HG03442 (cell line): Measurements from ENCODE around the gene CHCHD1.
A peak's percentile ranks its signal among the peaks of the same experiment; 100 is the strongest.
"Not testable (repeated sequence)": the region's sequence is repeated elsewhere in the genome, so short reads cannot be mapped to it uniquely, and the experiment has no call there.

Source experiments
- ATAC-seq: cut with Tn5 transposase; IDR thresholded peaks from one replicate; pipeline ENCODE4 v1.9.1; 2021; ENCODE audit warnings: mild to moderate bottlenecking, moderate library complexity; ENCODE audit not compliant: unreplicated experiment

The CHCHD1 gene

GRCh38 chr10:73781879-73782748 lies at the start of gene CHCHD1:
CHCHD1 (plus strand) TSS chr10:73782048; CDS start chr10:73782076, 28 bp downstream.
- ATAC-seq = peak; percentile 54

- no peak for ATAC-seq
Observed at GRCh38 chr10:73732426-73732825, 49.4 kb upstream of the CHCHD1 start.

GRCh38 chr10:73732931-73733623 lies 48.8 kb upstream of the CHCHD1 start:
- ATAC-seq = no peak

- no peak for ATAC-seq
Observed at GRCh38 chr10:73734028-73734720, 47.7 kb upstream of the CHCHD1 start.

GRCh38 chr10:73734796-73735305 lies 47.0 kb upstream of the CHCHD1 start:
- no peak for ATAC-seq

- ATAC-seq = not testable (repeated sequence)
Observed at GRCh38 chr10:73740501-73741254, 41.2 kb upstream of the CHCHD1 start.

- ATAC-seq = no peak
Observed at GRCh38 chr10:73742454-73742734, 39.5 kb upstream of the CHCHD1 start.

GRCh38 chr10:73743327-73743904 lies 38.4 kb upstream of the CHCHD1 start:
- no peak for ATAC-seq

GRCh38 chr10:73743905-73744663 lies 37.8 kb upstream of the CHCHD1 start, which contains the start of gene SEC24C:
SEC24C (plus strand) TSS chr10:73744372; CDS start chr10:73746833, 2,461 bp downstream.
- ATAC-seq = peak; percentile 92

- ATAC-seq = peak; percentile 23
Observed at GRCh38 chr10:73744664-73744975, 37.2 kb upstream of the CHCHD1 start.

GRCh38 chr10:73746721-73747120 lies 35.1 kb upstream of the CHCHD1 start:
- no peak for ATAC-seq

GRCh38 chr10:73750819-73751218 lies 31.0 kb upstream of the CHCHD1 start:
- no peak for ATAC-seq

GRCh38 chr10:73756183-73756582 lies 25.7 kb upstream of the CHCHD1 start:
- ATAC-seq = no peak

GRCh38 chr10:73758704-73759511 lies 22.9 kb upstream of the CHCHD1 start:
- no peak for ATAC-seq

GRCh38 chr10:73759512-73760115 lies 22.2 kb upstream of the CHCHD1 start:
- no peak for ATAC-seq

GRCh38 chr10:73761781-73762180 lies 20.1 kb upstream of the CHCHD1 start:
- no peak for ATAC-seq

GRCh38 chr10:73762915-73763314 lies 18.9 kb upstream of the CHCHD1 start:
- ATAC-seq = no peak

GRCh38 chr10:73763343-73763742 lies 18.5 kb upstream of the CHCHD1 start:
- ATAC-seq = no peak
